Skin epidermis (tissue), 12 donors: ENCODE results near the gene NTNG2.

ENCODE experiments used
- H3K27ac ChIP-seq, 21 experiments: fragments of 200-600 bp; sonication (generic) in 11 of 21; one replicate each; pipeline ENCODE4 v1.5.0; 2020; ENCODE audit warnings: mild to moderate bottlenecking in 3 of 21, inconsistent platforms in 2 of 21, moderate library complexity in 2 of 21
- H3K4me3 ChIP-seq, 7 experiments: fragments of 200-600 bp; sonication (generic) in 2 of 7; one replicate each; pipeline ENCODE4 v1.5.0; 2020; ENCODE audit warnings: inconsistent platforms in 2 of 7, mild to moderate bottlenecking in 2 of 7, moderate library complexity in 1 of 7

NTNG2 gene

DNA sequence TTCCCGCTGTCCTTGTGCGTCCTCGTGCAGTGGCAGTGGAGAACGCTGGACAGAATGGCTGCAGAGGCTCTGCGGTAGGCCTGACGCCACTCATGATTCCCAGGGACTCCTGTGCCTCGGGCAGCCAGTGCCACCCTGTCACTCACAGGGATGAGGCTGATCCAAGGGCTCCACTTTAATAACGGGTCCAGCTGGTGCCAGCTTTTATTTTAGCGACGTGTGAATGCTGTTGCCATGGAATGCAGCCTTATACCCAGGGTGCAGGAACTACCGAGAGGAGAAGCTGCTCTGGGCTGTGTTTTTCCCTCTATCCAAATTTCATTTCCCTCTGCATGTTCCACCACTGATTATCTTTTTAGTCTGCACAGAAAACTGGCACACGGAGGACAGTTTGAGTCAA, 15.8 kb upstream of the NTNG2 start:
- Histone ChIP-seq H3K27ac (no peak overlapping the region), H3K4me3 (no peak overlapping the region)

- Histone ChIP-seq H3K27ac (no peak overlapping the region), H3K4me3 (no peak overlapping the region)
Observed at GRCh38 chr9:132146575-132146974, 15.3 kb upstream of the NTNG2 start.

GRCh38 chr9:132147331-132147730, 14.5 kb upstream of the NTNG2 start:
- H3K27ac ChIP-seq, result no peak overlapping the region
- no peak overlapping the region for H3K4me3 ChIP-seq

DNA sequence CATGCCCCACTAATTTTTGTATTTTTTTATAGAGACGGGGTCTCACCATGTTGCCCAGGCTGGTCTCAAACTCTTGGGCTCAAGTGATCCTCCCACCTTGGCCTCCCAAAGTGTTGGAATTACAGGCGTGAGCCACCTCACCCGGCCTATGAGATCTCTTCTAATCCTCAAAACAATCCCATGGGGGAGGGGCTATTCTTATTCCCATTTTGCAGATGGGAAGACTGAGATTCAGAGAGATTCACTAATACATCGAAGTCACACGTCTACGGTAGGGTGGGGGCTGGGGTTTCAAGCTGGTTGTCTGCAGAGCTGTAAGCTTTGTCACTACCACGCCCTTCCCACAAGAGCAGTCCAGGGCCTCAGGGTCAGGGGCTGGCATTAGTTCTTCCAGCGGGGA, 14.0 kb upstream of the NTNG2 start:
- H3K4me3 ChIP-seq, result no peak overlapping the region

DNA sequence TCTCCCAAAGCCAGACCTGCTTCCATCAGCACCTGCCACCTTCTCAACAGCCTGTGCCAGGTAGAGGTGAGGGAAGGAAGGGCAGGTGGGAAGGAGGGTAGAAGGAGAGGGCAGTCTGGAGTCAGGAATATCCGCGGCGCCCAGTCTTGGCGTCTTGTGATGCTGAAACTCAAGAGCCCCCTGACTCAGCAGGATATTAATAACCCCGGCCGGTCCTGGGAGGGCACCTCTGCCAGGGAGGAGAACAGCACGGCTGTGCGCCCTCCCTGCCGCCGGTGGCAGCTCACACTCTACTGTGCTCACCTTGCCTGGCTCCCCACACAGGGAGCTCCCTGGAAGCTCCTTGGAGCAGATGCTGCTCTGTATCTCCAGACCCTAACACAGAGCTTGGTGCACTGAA, 11.6 kb upstream of the NTNG2 start:
- no peak overlapping the region for H3K4me3 ChIP-seq
- H3K27ac ChIP-seq, result no peak overlapping the region

More for the DNA sequence above, 14.0 kb upstream of the NTNG2 start:
- no peak overlapping the region for H3K27ac ChIP-seq

- Histone ChIP-seq H3K27ac (no peak overlapping the region), H3K4me3 (no peak overlapping the region)
Observed at GRCh38 chr9:132151118-132151517, 10.7 kb upstream of the NTNG2 start.

DNA sequence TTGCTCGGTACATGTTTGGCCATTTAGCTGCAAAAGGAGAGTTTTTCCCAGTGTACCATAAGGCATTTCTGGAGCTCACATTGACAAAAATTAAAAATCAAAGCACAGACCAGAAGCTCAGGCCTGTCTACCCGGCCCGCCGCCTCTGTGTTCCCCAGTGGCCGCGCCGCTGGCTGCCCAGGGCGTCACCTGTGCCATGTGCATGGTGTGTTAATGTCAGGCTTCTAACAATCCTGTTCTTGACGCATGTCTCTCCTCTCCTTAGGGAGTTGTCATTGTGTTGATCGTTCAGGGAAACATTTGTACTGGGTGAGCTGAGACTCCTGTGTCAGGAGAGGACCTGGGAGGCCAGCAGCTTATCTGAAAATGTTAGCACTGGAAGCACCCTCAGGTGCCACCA, 9.6 kb upstream of the NTNG2 start:
- H3K27ac ChIP-seq, result no peak overlapping the region
- H3K4me3 ChIP-seq, result no peak overlapping the region

- H3K27ac ChIP-seq, result no peak overlapping the region
- no peak overlapping the region for H3K4me3 ChIP-seq
Observed at GRCh38 chr9:132154863-132155567, 6.8 kb upstream of the NTNG2 start.

DNA sequence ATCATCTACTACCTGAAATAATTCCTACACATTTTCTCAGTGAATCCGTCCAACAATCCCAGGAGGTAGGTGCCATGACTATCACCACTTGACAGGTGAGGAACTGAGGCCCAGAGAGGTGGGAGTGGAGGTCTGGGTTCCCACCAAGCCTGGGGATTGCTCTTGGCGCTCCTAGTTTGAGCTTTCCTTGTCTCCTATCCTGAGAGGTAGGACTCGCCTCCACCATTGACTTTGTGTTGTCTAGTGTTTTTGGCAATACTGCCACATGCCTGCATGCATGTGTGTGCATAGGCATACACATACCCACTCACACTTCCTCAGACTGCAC, 6.3 kb upstream of the NTNG2 start:
- no peak overlapping the region for H3K27ac ChIP-seq
- H3K4me3 ChIP-seq, result no peak overlapping the region

GRCh38 chr9:132156262-132156661, 5.6 kb upstream of the NTNG2 start:
- no peak overlapping the region for H3K4me3 ChIP-seq
- H3K27ac ChIP-seq, result no peak overlapping the region

DNA sequence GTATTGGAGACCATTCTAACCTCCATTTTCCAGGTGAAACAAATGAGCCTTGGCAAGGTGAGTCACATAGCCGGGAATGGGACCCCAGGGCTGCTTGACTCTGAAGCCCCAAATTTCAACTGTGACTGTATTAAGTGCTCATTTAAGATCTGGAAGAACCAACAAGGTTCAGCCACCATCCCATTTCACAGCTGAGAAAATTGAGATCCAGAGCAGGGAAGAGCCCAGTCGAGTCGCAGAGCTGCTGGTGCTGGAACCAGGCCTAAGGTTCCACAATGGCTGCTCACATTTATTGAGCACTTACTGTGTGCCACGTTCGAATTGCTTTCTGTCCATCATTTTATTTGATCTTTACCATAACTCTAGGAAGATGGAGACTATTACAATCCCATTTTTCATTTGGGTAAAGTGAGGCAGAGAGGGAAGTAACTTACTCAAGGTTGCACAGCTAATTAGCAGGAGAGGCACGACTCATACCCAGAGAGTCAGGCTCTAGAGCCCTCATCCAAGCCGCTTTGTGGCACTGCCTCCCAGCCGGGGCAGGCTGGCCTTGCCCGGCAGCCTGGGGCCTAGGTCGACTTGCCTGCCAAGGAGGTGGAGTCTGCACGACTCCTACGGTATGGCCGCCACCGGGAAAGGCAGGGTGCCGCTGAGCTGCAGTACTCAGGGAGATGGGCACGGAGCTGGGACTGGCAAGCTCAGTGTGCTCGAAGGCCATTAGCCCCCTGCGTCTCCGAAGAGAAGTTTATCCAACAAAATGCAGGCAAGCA, 4.3 kb upstream of the NTNG2 start:
- Histone ChIP-seq H3K27ac (no peak overlapping the region), H3K4me3 (no peak overlapping the region)

DNA sequence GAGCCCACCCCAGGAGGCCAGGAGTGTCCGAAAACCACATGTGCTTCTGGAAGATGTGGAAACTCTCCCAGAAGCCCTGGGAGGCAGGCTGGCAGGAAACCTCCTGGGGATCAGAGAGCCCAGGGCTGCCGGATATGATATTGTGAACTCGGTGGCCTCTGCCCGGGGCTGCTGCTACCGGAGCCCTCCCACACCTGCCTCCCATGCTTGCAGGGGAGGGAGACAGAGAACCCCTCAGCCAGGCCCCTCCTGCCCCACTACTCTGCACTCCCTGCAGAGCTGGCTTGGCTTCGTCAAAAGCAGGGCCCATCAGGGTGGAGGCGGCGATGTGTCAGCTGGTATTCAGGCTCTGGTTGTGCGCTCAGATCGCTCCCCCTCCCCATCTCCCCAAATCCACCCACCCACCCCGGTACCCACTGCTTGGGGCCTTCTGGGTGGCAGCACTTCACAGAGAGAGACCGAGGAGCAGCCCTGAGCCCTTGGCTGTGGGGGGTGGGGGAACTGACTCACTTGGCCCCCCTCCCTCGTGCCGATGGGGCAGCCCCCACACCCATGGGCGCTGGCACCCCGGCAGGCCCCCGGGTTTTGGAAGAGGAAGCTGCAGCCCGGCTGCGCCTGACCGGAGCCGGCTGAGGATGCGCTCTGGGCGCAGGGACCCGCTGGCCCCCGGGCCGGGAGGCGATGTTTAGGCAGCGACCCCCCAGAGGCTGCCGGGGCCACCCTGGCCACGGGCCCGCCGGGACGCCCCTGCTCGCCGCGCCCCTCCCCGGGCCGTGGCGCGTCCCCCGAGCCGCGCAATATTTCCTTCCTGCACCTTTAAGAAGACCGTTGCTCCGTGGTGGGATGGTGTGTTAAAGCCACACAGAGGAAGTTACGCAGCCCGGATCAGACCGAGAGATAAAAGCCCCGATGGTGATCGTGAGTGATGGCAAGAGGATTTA, 786 bp upstream of the NTNG2 start:
- Histone ChIP-seq H3K4me3 (peak overlapping the region; percentile 13 to 61 (median 58)), H3K27ac (peak overlapping the region in 5 of 21 experiments; percentile 8 to 64 (median 41))

- Histone ChIP-seq H3K4me3 (peak overlapping the region; percentile 42 to 61 (median 58)), H3K27ac (no peak overlapping the region)
Observed at GRCh38 chr9:132162764-132163456, 1.1 kb downstream of the NTNG2 start.

- Histone ChIP-seq H3K4me3 (peak overlapping the region in 5 of 7 experiments; percentile 3 to 61 (median 58)), H3K27ac (no peak overlapping the region)
Observed at GRCh38 chr9:132163457-132163875, 1.6 kb downstream of the NTNG2 start.

GRCh38 chr9:132163876-132164603, 2.2 kb downstream of the NTNG2 start:
- Histone ChIP-seq H3K4me3 (no peak overlapping the region), H3K27ac (no peak overlapping the region)

DNA sequence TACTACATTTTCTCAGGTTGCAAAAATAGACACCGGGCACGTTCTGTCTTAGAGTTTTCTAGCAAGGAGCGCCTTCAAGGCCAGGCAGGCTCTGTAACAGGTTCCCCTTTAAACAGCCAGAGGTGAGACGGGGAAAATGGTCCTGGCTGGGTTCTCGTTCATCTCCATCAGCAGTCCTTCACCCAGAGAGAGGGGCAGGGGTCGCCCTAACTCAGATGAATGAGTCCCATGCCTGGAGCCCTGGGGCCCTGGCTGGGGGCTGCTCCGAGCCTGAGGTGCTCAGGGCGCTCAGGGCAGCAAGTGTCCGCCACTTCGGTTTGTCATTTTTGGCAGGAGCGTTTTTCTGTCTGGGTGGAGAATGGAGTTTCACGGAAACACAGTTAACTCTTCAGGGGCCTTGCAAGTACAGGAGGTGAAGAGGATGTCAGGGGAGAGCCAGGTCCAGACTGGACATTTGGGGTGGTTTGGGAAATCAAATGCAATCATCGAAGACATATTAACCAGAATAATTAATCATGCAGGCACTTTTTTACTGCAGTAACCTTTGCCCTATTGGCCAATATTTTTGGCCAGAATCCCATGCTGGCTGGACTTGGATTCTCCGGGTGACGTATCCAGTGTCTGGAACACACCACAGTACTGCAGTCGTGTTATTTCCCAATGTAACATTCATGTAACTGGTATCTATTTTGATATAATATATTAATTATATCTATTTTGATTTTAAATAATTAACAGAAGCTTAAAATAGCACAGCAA, 2.9 kb downstream of the NTNG2 start:
- H3K4me3 ChIP-seq, result no peak overlapping the region
- H3K27ac ChIP-seq, result no peak overlapping the region

DNA sequence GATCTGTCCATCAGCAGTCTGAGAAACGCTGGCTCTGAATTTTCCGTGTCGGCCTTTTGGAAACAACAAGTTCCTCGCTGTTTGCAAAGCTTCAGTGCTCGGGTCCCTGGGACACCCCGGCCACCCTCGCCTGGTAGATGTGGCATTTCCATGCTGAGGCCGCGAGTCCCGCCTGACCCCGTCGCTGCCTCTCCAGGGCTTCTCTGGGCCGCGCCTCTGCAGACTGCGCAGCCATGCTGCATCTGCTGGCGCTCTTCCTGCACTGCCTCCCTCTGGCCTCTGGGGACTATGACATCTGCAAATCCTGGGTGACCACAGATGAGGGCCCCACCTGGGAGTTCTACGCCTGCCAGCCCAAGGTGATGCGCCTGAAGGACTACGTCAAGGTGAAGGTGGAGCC, 4.7 kb downstream of the NTNG2 start:
- no peak overlapping the region for H3K4me3 ChIP-seq
- H3K27ac ChIP-seq, result no peak overlapping the region

- Histone ChIP-seq H3K27ac (no peak overlapping the region), H3K4me3 (no peak overlapping the region)
Observed at GRCh38 chr9:132167192-132167591, 5.3 kb downstream of the NTNG2 start.
